RCC 7860 (cell line): ENCODE measurements around the gene WDR82.
A peak's percentile ranks its signal among the peaks of the same experiment; 100 is the strongest.

Experiments
- DNase-seq: peaks from one replicate; pipeline ENCODE4 v3.0.0-alpha.2; 2015; ENCODE audit warnings: low spot score
- FAIRE-seq: peaks from 2 replicates; lab custom pipeline; 2012; peaks lifted over from hg19 to GRCh38; lab: Jason Lieb, UNC

Gene WDR82

GRCh38 chr3:52238761-52239701, 39.4 kb downstream of the WDR82 start, which contains the start of gene TWF2:
TSS of gene TWF2 (minus strand) at chr3:52239158. CDS start at chr3:52239016, 142 bp downstream.
- DNase-seq: peak; percentile 32
- no peak for FAIRE-seq

GRCh38 chr3:52238193-52238760, 40.2 kb downstream of the WDR82 start:
- FAIRE-seq (no peak), DNase-seq (no peak)

- DNase-seq (peak; percentile 87), FAIRE-seq (peak; percentile 89)
Measured at GRCh38 chr3:52237657-52238172, 40.7 kb downstream of the WDR82 start.

- FAIRE-seq (no peak), DNase-seq (peak; percentile 22)
Measured at GRCh38 chr3:52237006-52237656, 41.3 kb downstream of the WDR82 start.

GRCh38 chr3:52236424-52236886, 42.0 kb downstream of the WDR82 start:
- no peak for FAIRE-seq
- DNase-seq: no peak

GRCh38 chr3:52234516-52235447, 43.7 kb downstream of the WDR82 start:
- FAIRE-seq (no peak), DNase-seq (no peak)

- FAIRE-seq (no peak), DNase-seq (no peak)
Measured at GRCh38 chr3:52233968-52234367, 44.5 kb downstream of the WDR82 start.

GRCh38 chr3:52233108-52233591, 45.3 kb downstream of the WDR82 start:
- no peak for DNase-seq
- no peak for FAIRE-seq

- FAIRE-seq: no peak
- DNase-seq: no peak
Measured at GRCh38 chr3:52232279-52233107, 46.0 kb downstream of the WDR82 start.

- DNase-seq: peak; percentile 19
- FAIRE-seq: no peak
Measured at GRCh38 chr3:52231502-52232278, 46.8 kb downstream of the WDR82 start.

GRCh38 chr3:52230889-52231499, 47.5 kb downstream of the WDR82 start:
- no peak for FAIRE-seq
- no peak for DNase-seq

- no peak for DNase-seq
- FAIRE-seq: no peak
Measured at GRCh38 chr3:52230461-52230860, 48.0 kb downstream of the WDR82 start.

- DNase-seq (no peak), FAIRE-seq (no peak)
Measured at GRCh38 chr3:52229656-52230055, 48.8 kb downstream of the WDR82 start.

- FAIRE-seq: no peak
- no peak for DNase-seq
Measured at GRCh38 chr3:52228751-52229291, 49.6 kb downstream of the WDR82 start.

GRCh38 chr3:52228266-52228665, 50.2 kb downstream of the WDR82 start:
- DNase-seq (no peak), FAIRE-seq (no peak)

- no peak for DNase-seq
- no peak for FAIRE-seq
Measured at GRCh38 chr3:52227766-52228165, 50.7 kb downstream of the WDR82 start.

GRCh38 chr3:52227117-52227516, 51.3 kb downstream of the WDR82 start:
- DNase-seq (no peak), FAIRE-seq (no peak)
